Right lobe of liver (tissue), 6 donors: Measurements from ENCODE around the gene RGS6. TPM values are rescaled to one million over a fixed set of nuclear protein-coding genes. Genes with fewer than 3 reads are reported as not detected.
A peak's percentile ranks its signal among the peaks of the same experiment; 100 is the strongest.

Experiments used
- ATAC-seq, 4 donors: fragments of 200-7000 bp; cut with Tn5 transposase; one replicate each; pipeline ENCODE4 v1.9.1; 2020; ENCODE audit warnings: mild to moderate bottlenecking in 4 of 4, moderate library complexity in 4 of 4
- DNase-seq, 3 donors: peaks; one replicate each; pipeline ENCODE4 v3.0.0-alpha.2; 2020
- H3K27ac ChIP-seq, 3 donors: fragments of 200-600 bp; one replicate each; pipeline ENCODE4 v1.8.0; 2022
- H3K27me3 ChIP-seq, 2 donors: fragments of 200-600 bp; one replicate each; pipeline ENCODE4 v1.8.0; 2022
- H3K36me3 ChIP-seq, 4 donors: fragments of 200-600 bp; sonication (generic) in 1 of 4; one replicate each; pipeline versions ENCODE4 v1.5.1 to v1.8.0; 2017 to 2022; ENCODE audit warnings: control low read depth in 1 of 4
- H3K4me1 ChIP-seq, 4 donors: fragments of 200-600 bp; sonication (generic) in 1 of 4; one replicate each; pipeline versions ENCODE4 v1.5.1 to v1.8.0; 2017 to 2022; ENCODE audit warnings: control low read depth in 1 of 4
- H3K4me3 ChIP-seq, 3 donors: fragments of 200-600 bp; one replicate each; pipeline ENCODE4 v1.8.0; 2022
- H3K9me3 ChIP-seq, 4 donors: fragments of 200-600 bp; sonication (generic) in 1 of 4; one replicate each; pipeline versions ENCODE4 v1.5.1 to v1.8.0; 2017 to 2022; ENCODE audit warnings: control low read depth in 1 of 4
- POLR2A ChIP-seq: fragments of 450-650 bp; IDR thresholded peaks from one replicate; pipeline ENCODE4 v1.6.1; 2017; ENCODE audit warnings: antibody characterized with exemption, mild to moderate bottlenecking
- WGBS: methylation state at CpG from one replicate; pipeline ENCODE4 v1.1.6; 2018; ENCODE audit warnings: low coverage, low lambda C conversion rate; ENCODE audit not compliant: insufficient coverage; ENCODE audit errors: missing lambda C conversion rate; 5-methylcytosine and 5-hydroxymethylcytosine counted together
- intact Hi-C, 2 donors: fragments of 100-400 bp; cut with DNase I; formaldehyde crosslinking; loops; one replicate each; pipeline versions ENCODE4 v1.11.2 to v1.14.1; 2022
- total RNA-seq, 6 experiments: library from RNA; depleted of rRNA in 2 of 6; stranded (reverse); fragments of >200 nt in 2 of 6; fragmentation: NEBNext Ultra II Directional in 3 of 6; extraction: Animal tissue kit (Norgen Biotek cat#: 25700) in 3 of 6; gene quantifications; one replicate each; pipeline versions ENCODE4 v1.1.0 to v1.2.4, GENCODE V29; 2016 to 2023
- TF ChIP-seq, protein P1 (sequence below), 4 donors: fragments of 200-600 bp in 3 of 4; fragments of 450-650 bp in 1 of 4; IDR thresholded peaks; one replicate each; pipeline versions ENCODE4 v1.5.1 to v1.8.0; 2016 to 2022; ENCODE audit warnings: antibody characterized with exemption in 4 of 4, mild to moderate bottlenecking in 2 of 4
- donor health status: DM: no; HTN: yes; CAD: no.
- donor health status: DM: no; HTN: no; CAD: no.
- donor health status: DM: no; HTN: no; CAD: no.
- donor health status: DM: no; HTN: yes; CAD: no.
- donor health status: DM: no; HTN: yes; CAD: no.

RGS6 gene
- total RNA-seq, 6 experiments from 2014 or later = 0.07 TPM; not detected in 5

DNA sequence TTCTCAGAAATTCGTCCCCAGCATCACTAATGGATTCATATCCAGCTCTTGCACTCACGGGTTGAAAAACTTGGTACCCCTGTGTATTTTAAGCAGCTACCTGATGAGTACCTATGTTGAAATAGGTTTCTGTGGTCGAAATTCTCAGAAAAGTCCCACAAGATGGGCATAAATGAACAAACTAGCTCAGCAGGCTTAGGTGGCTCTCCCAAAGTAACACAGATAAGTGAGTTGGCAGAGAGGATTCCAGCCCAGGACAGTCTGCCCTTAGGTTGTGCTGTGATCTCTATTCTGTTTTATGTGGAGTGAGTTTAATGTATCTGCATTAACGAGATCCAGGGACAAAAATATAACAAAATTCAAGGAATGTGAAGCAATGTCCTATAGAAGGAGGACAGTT, 92.3 kb downstream of the RGS6 start:
- no peak for DNase-seq
- Histone ChIP-seq H3K36me3 (no peaks in the 10 kb centered on the region), H3K27ac (no peak overlapping the region), H3K27me3 (no peaks in the 10 kb centered on the region), H3K4me3 (no peak overlapping the region), H3K4me1 (no peaks in the 10 kb centered on the region), H3K9me3 (no peaks in the 10 kb centered on the region)
- ATAC-seq = no peak
- intact Hi-C loops = no loop called here
- WGBS = 16% methylated on average over 3 of the region's 4 CpGs
- no peak for TF ChIP-seq POLR2A
- TF ChIP-seq, protein P1, sequence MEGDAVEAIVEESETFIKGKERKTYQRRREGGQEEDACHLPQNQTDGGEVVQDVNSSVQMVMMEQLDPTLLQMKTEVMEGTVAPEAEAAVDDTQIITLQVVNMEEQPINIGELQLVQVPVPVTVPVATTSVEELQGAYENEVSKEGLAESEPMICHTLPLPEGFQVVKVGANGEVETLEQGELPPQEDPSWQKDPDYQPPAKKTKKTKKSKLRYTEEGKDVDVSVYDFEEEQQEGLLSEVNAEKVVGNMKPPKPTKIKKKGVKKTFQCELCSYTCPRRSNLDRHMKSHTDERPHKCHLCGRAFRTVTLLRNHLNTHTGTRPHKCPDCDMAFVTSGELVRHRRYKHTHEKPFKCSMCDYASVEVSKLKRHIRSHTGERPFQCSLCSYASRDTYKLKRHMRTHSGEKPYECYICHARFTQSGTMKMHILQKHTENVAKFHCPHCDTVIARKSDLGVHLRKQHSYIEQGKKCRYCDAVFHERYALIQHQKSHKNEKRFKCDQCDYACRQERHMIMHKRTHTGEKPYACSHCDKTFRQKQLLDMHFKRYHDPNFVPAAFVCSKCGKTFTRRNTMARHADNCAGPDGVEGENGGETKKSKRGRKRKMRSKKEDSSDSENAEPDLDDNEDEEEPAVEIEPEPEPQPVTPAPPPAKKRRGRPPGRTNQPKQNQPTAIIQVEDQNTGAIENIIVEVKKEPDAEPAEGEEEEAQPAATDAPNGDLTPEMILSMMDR (IDR thresholded peaks at IDR 0.05) = no peak

DNA sequence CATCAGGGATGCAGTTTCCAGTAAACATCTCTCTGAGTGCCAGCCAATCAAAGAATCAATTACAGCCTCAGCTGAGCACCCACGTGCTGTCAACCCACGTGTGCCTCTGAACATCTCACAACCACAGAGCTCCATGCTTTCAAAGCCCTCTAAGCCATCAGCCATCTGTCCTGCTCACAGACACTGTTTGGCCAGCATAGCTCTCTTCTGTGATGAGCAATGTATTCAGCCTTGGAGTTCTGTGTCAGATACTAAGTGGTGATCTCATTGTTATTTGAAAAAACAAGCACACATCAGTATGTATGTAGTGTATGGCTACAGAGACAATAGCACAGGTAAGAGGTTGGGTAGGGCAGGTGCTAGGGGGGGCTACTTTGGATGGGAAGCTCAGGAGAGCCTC, 94.3 kb downstream of the RGS6 start:
- no peak for DNase-seq
- Histone ChIP-seq H3K4me1 (no peaks in the 10 kb centered on the region), H3K27ac (no peak overlapping the region), H3K36me3 (no peaks in the 10 kb centered on the region), H3K9me3 (no peaks in the 10 kb centered on the region), H3K27me3 (no peaks in the 10 kb centered on the region), H3K4me3 (no peak overlapping the region)
- TF ChIP-seq POLR2A = no peak
- TF ChIP-seq, protein P1 (IDR thresholded peaks at IDR 0.05) = no peak
- no peak for ATAC-seq
- intact Hi-C loops = no loop called here
- 21% methylated on average over 2 of the region's 2 CpGs for WGBS

DNA sequence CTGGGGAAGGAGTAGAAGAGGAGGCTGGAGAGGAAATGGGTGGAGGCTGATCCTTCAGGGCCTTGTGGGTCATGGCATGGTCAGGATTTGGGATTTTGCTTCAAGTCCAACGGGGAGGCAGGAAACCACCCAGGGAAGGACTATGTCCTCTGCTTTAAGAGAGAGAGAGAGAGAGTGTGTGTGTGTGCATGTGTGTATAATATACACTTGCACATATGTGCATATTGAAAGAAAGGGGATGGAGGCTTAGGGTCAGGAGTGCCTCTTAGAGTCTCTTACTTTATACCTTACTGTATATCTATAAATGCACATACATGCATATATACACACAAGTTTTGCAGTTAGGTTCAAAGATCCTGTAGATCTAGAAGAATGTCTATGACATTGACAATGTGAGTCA, 94.8 kb downstream of the RGS6 start:
- Histone ChIP-seq H3K27me3 (no peaks in the 10 kb centered on the region), H3K9me3 (no peaks in the 10 kb centered on the region), H3K4me1 (no peaks in the 10 kb centered on the region), H3K27ac (no peak overlapping the region), H3K36me3 (no peaks in the 10 kb centered on the region), H3K4me3 (no peak overlapping the region)
- intact Hi-C loops = no loop called here
- DNase-seq (no peak), ATAC-seq (no peak)
- WGBS = 17% methylated on average over 1 of the region's 1 CpG
- no peak for TF ChIP-seq POLR2A
- TF ChIP-seq, protein P1 (IDR thresholded peaks at IDR 0.05) = no peak

DNA sequence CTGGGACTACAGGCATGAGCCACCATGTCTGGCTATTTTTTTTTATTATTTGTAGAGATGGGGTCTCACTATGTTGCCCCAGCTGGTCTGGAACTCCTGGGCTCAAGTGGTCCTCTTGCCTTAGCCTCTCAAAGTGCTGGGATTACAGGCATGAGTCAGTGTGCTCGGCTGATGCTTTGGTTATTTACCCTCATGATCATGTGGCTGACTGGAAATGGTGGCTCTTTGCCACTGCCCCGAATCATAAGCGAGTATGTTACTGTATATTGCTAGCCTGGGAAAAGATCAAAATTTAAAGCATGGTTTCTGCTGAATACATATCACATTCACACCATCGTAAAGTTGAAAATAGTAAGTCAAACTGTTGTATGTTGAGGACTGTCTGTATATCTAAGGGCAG, 101.1 kb downstream of the RGS6 start:
- ATAC-seq (peak in 1 of 4 donors; percentile 18), DNase-seq (no peak)
- no peaks in the 10 kb centered on the region for H3K9me3 ChIP-seq
- H3K36me3 ChIP-seq = no peaks in the 10 kb centered on the region
- intact Hi-C loops = no loop called here
- H3K27me3 ChIP-seq = no peaks in the 10 kb centered on the region
- H3K4me3 ChIP-seq = no peak overlapping the region
- WGBS = 60% methylated on average over 4 of the region's 4 CpGs
- no peaks in the 10 kb centered on the region for H3K4me1 ChIP-seq
- no peak for TF ChIP-seq POLR2A
- H3K27ac ChIP-seq = no peak overlapping the region

DNA sequence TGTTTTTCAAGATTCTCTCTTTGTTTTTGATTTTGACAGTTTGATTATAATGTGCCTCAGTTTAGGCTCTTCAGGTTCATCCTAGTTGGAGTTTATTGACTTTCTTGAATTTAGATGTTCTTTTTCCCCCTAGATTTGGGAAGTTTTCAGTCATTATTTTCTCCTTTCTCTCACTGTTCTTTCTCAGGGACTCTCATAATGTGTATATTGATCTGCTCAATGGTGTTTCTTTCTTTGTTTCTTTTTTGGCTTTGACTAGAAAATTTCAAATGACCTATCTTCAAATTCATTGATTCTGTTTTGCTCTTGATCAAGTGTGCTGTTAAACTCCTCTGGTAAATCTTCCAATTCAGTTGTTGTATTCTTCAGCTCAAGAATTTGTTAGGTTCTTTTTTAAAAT, 108.3 kb downstream of the RGS6 start:
- no peaks in the 10 kb centered on the region for H3K9me3 ChIP-seq
- no peaks in the 10 kb centered on the region for H3K27me3 ChIP-seq
- H3K4me1 ChIP-seq = no peaks in the 10 kb centered on the region
- TF ChIP-seq POLR2A = no peak
- TF ChIP-seq, protein P1 (IDR thresholded peaks at IDR 0.05) = no peak
- no peak overlapping the region for H3K4me3 ChIP-seq
- ATAC-seq = no peak
- DNase-seq = no peak
- H3K36me3 ChIP-seq = no peaks in the 10 kb centered on the region
- H3K27ac ChIP-seq = no peak overlapping the region
- intact Hi-C loops = no loop called here
